Keratinocyte (primary cell): ENCODE data around the gene PAX9. TPM values are rescaled to one million over a fixed set of nuclear protein-coding genes. Genes with fewer than 3 reads are reported as not detected.

Source experiments
- DNase-seq: peaks from one replicate; pipeline ENCODE4 v3.0.0-alpha.2; 2011; ENCODE audit warnings: low read depth, missing footprints, low spot score
- FAIRE-seq: peaks from 2 replicates; lab custom pipeline; 2011; peaks lifted over from hg19 to GRCh38; lab: Jason Lieb, UNC
- H2AFZ ChIP-seq: 2 replicates; pipeline ENCODE4 v1.6.0; 2012; ENCODE audit warnings: low read length, control low read depth, inconsistent platforms; ENCODE audit not compliant: control insufficient read depth
- H3K27ac ChIP-seq: 2 replicates; pipeline ENCODE4 v1.5.1; 2011; ENCODE audit warnings: low read length; ENCODE audit not compliant: control insufficient read depth, insufficient read depth
- H3K27me3 ChIP-seq: 3 replicates; pipeline ENCODE4 v1.6.0; 2011; ENCODE audit warnings: low read length; ENCODE audit not compliant: control insufficient read depth, insufficient read depth; ENCODE audit errors: extremely low read depth
- H3K36me3 ChIP-seq, 2 experiments: 2 replicates in 1 of 2; 3 replicates in 1 of 2; pipeline ENCODE4 v1.5.1; 2011; ENCODE audit warnings: low read length in 2 of 2, mild to moderate bottlenecking in 1 of 2; ENCODE audit not compliant: control insufficient read depth in 2 of 2, insufficient read depth in 2 of 2; ENCODE audit errors: extremely low read depth in 1 of 2
- H3K4me1 ChIP-seq: 3 replicates; pipeline ENCODE4 v1.5.1; 2011; ENCODE audit warnings: low read length; ENCODE audit not compliant: control insufficient read depth, insufficient read depth; ENCODE audit errors: extremely low read depth
- H3K4me2 ChIP-seq: 3 replicates; pipeline ENCODE4 v1.6.0; 2011; ENCODE audit warnings: low read depth, low read length; ENCODE audit not compliant: control insufficient read depth, insufficient read depth; ENCODE audit errors: extremely low read depth
- H3K4me3 ChIP-seq, 3 experiments: fragments of 200-600 bp in 1 of 3; sonication (generic) in 1 of 3; 2 replicates in 2 of 3; 3 replicates in 1 of 3; pipeline ENCODE4 v1.5.1; 2011 to 2016; ENCODE audit warnings: low read length in 3 of 3, mild to moderate bottlenecking in 3 of 3, control low read depth in 2 of 3, inconsistent platforms in 1 of 3, low read depth in 1 of 3, mixed read lengths in 1 of 3, mixed run types in 1 of 3, moderate library complexity in 1 of 3; ENCODE audit not compliant: control insufficient read depth in 2 of 3, insufficient read depth in 2 of 3; ENCODE audit errors: extremely low read depth in 1 of 3
- H3K79me2 ChIP-seq: 2 replicates; pipeline ENCODE4 v1.6.0; 2012; ENCODE audit warnings: low read length; ENCODE audit not compliant: control insufficient read depth, insufficient read depth
- H3K9ac ChIP-seq: 3 replicates; pipeline ENCODE4 v1.6.0; 2011; ENCODE audit warnings: low read length; ENCODE audit not compliant: control insufficient read depth, insufficient read depth; ENCODE audit errors: extremely low read depth
- H3K9me1 ChIP-seq: 3 replicates; pipeline ENCODE4 v1.6.0; 2011; ENCODE audit warnings: low read length; ENCODE audit not compliant: control insufficient read depth, insufficient read depth; ENCODE audit errors: extremely low read depth
- H3K9me3 ChIP-seq: 2 replicates; pipeline ENCODE4 v1.5.1; 2012; ENCODE audit warnings: low read depth, low read length; ENCODE audit not compliant: control insufficient read depth
- H4K20me1 ChIP-seq: 3 replicates; pipeline ENCODE4 v1.6.0; 2011; ENCODE audit warnings: low read length; ENCODE audit not compliant: control insufficient read depth, insufficient read depth; ENCODE audit errors: extremely low read depth
- CTCF ChIP-seq, 3 experiments: IDR thresholded peaks in 1 of 3; conservative IDR thresholded peaks in 1 of 3; optimal IDR thresholded peaks in 1 of 3; 2 replicates in 2 of 3; 3 replicates in 1 of 3; pipeline versions ENCODE3 to v1.5.1; 2011; ENCODE audit warnings: low read length in 3 of 3, mild to moderate bottlenecking in 3 of 3, moderate library complexity in 2 of 3, control low read depth in 1 of 3, inconsistent platforms in 1 of 3; ENCODE audit not compliant: insufficient read depth in 2 of 3; ENCODE audit errors: extremely low read depth in 1 of 3
- EZH2 ChIP-seq: IDR thresholded peaks from one replicate; pipeline ENCODE4 v1.6.1; 2012; ENCODE audit warnings: inconsistent platforms, mild to moderate bottlenecking, low read length, moderate library complexity
- dilution Hi-C: fragments of 300-500 bp; cut with MboI; formaldehyde crosslinking; loops from one replicate; pipeline ENCODE4 v1.7.0; 2020; ENCODE audit warnings: low sequenced_read_pairs; ENCODE audit not compliant: extremely low pct_ligation_motif_present
- polyA plus RNA-seq, 5 experiments: library from polyadenylated mRNA; depleted of rRNA in 3 of 5; stranded (reverse) in 3 of 5; stranded (forward) in 1 of 5; unstranded in 1 of 5; fragments of >200 nt; gene quantifications; 1 replicate in 1 of 5; 2 replicates in 3 of 5; 3 replicates in 1 of 5; pipeline versions ENCODE4 v1.2.1 to v1.2.3, GENCODE V29; 2011 to 2012; ENCODE audit warnings: missing spikeins in 2 of 5, low read depth in 1 of 5, low replicate concordance in 1 of 5

Gene PAX9
- polyA plus RNA-seq, 1 donor (not counting 4 experiments of a cell fraction or from before 2014, with no cell fraction given), result 1.1 TPM

GRCh38 chr14:36719823-36720222 is 58.2 kb downstream of the PAX9 start:
- Histone ChIP-seq H3K9ac (no peak overlapping the region), H3K9me3 (no peaks in the 10 kb centered on the region), H2AFZ (no peak overlapping the region), H3K4me2 (no peak overlapping the region), H3K4me3 (no peak overlapping the region), H3K79me2 (no peaks in the 10 kb centered on the region), H3K4me1 (no peaks in the 10 kb centered on the region), H3K9me1 (no peaks in the 10 kb centered on the region), H4K20me1 (no peaks in the 10 kb centered on the region), H3K36me3 (no peaks in the 10 kb centered on the region), H3K27ac (no peak overlapping the region), H3K27me3 (peaks cover 4% of the 10 kb centered on the region)
- DNase-seq (no peak), FAIRE-seq (no peak)
- dilution Hi-C loops, result no loop called here
- TF ChIP-seq CTCF (optimal IDR thresholded peaks at IDR 0.05 in 1 of 3, IDR thresholded peaks at IDR 0.05 in 1 of 3, conservative IDR thresholded peaks at IDR 0.05 in 1 of 3; ENCODE audit: extremely low read depth in 1 of 3, insufficient read depth in 2 of 3, low read length in 3 of 3) (no peak), EZH2 (no peak)

- H3K27ac ChIP-seq, result no peak overlapping the region
- H3K9ac ChIP-seq, result no peak overlapping the region
- no peaks in the 10 kb centered on the region for H4K20me1 ChIP-seq
- H3K27me3 ChIP-seq, result peaks cover 4% of the 10 kb centered on the region
- H3K4me3 ChIP-seq, result no peak overlapping the region
- no peak overlapping the region for H3K4me2 ChIP-seq
- H3K36me3 ChIP-seq, result no peaks in the 10 kb centered on the region
- dilution Hi-C loops, result no loop called here
- DNase-seq (no peak), FAIRE-seq (no peak)
- TF ChIP-seq CTCF (optimal IDR thresholded peaks at IDR 0.05 in 1 of 3, IDR thresholded peaks at IDR 0.05 in 1 of 3, conservative IDR thresholded peaks at IDR 0.05 in 1 of 3; ENCODE audit: extremely low read depth in 1 of 3, insufficient read depth in 2 of 3, low read length in 3 of 3) (no peak), EZH2 (no peak)
- H2AFZ ChIP-seq, result no peak overlapping the region
- no peaks in the 10 kb centered on the region for H3K79me2 ChIP-seq
- H3K4me1 ChIP-seq, result no peaks in the 10 kb centered on the region
- no peaks in the 10 kb centered on the region for H3K9me1 ChIP-seq
- H3K9me3 ChIP-seq, result no peaks in the 10 kb centered on the region
Measured at GRCh38 chr14:36720657-36721056, 59.0 kb downstream of the PAX9 start.
